ENCODE results near the gene PCGF5.
"Not testable (repeated sequence)": the region's sequence is repeated elsewhere in the genome, so short reads cannot be mapped to it uniquely, and the experiment has no call there.

PCGF5 gene

GRCh38 chr10:91286572-91286971 is 66.1 kb downstream of the PCGF5 start:
- no peak for DNase-seq (ENCODE audit: low spot score)

GRCh38 chr10:91287276-91287675 is 66.8 kb downstream of the PCGF5 start:
- no peak for DNase-seq (ENCODE audit: low spot score)

GRCh38 chr10:91287912-91288311 is 67.4 kb downstream of the PCGF5 start:
- no peak for DNase-seq (ENCODE audit: low spot score)

- no peak for DNase-seq (ENCODE audit: low spot score)
These were observed 68.8 kb downstream of the PCGF5 start for GRCh38 chr10:91289305-91289704.

GRCh38 chr10:91290607-91291006 is 70.1 kb downstream of the PCGF5 start:
- no peak for DNase-seq (ENCODE audit: low spot score)

- no peak for DNase-seq (ENCODE audit: low spot score)
These were observed 73.9 kb downstream of the PCGF5 start for GRCh38 chr10:91294134-91294906.

GRCh38 chr10:91295346-91295745 is 74.9 kb downstream of the PCGF5 start:
- DNase-seq (ENCODE audit: low spot score) = no peak

- no peak for DNase-seq (ENCODE audit: low spot score)
These were observed 76.0 kb downstream of the PCGF5 start for GRCh38 chr10:91296471-91296870.

GRCh38 chr10:91298224-91298871 is 77.9 kb downstream of the PCGF5 start:
- DNase-seq (ENCODE audit: low spot score) = peak; percentile 70

GRCh38 chr10:91299999-91300575 is 79.6 kb downstream of the PCGF5 start:
- no peak for DNase-seq (ENCODE audit: low spot score)

GRCh38 chr10:91302946-91303345 is 82.5 kb downstream of the PCGF5 start:
- not testable (repeated sequence) for DNase-seq (ENCODE audit: low spot score)

GRCh38 chr10:91305979-91306378 is 85.5 kb downstream of the PCGF5 start:
- not testable (repeated sequence) for DNase-seq (ENCODE audit: low spot score)

GRCh38 chr10:91307489-91307888 is 87.0 kb downstream of the PCGF5 start:
- no peak for DNase-seq (ENCODE audit: low spot score)

- DNase-seq (ENCODE audit: low spot score) = no peak
These were observed 89.2 kb downstream of the PCGF5 start for GRCh38 chr10:91309711-91310110.

- DNase-seq (ENCODE audit: low spot score) = no peak
These were observed 91.3 kb downstream of the PCGF5 start for GRCh38 chr10:91311601-91312381.

- DNase-seq (ENCODE audit: low spot score) = no peak
These were observed 91.9 kb downstream of the PCGF5 start for GRCh38 chr10:91312382-91312733.

GRCh38 chr10:91313796-91314485 is 93.5 kb downstream of the PCGF5 start:
- no peak for DNase-seq (ENCODE audit: low spot score)

- no peak for DNase-seq (ENCODE audit: low spot score)
These were observed 96.0 kb downstream of the PCGF5 start for GRCh38 chr10:91316486-91316885.

- DNase-seq (ENCODE audit: low spot score) = no peak
These were observed 97.1 kb downstream of the PCGF5 start for GRCh38 chr10:91317541-91317940.

GRCh38 chr10:91319336-91319735 is 98.9 kb downstream of the PCGF5 start:
- no peak for DNase-seq (ENCODE audit: low spot score)

- DNase-seq (ENCODE audit: low spot score) = not testable (repeated sequence)
These were observed 102.9 kb downstream of the PCGF5 start for GRCh38 chr10:91323293-91323905.
